Measurements from ENCODE around the gene DDR2. TPM values are rescaled to one million over a fixed set of nuclear protein-coding genes. Genes with fewer than 3 reads are reported as not detected.

The DDR2 gene
- total RNA-seq, 1 donor from 2014 or later: 6.5 TPM

Other genes starting within 250 kb of the DDR2 start
- 0.05 TPM in 1 of 2 replicates, not detected in the other for gene SH2D1B, start 220.3 kb upstream of the DDR2 start, total RNA-seq
- gene UHMK1, start 134.6 kb upstream of the DDR2 start, total RNA-seq: 68.8 and 71.1 TPM in 2 replicates
- 66.2 and 72.1 TPM in 2 replicates for gene UAP1, start 70.7 kb upstream of the DDR2 start, total RNA-seq
- gene HSD17B7, start 158.2 kb downstream of the DDR2 start, total RNA-seq: 18.7 and 30.2 TPM in 2 replicates
- gene CCDC190, start 228.7 kb downstream of the DDR2 start, total RNA-seq: 0.05 TPM in 1 of 2 replicates, not detected in the other

All from dermis blood vessel endothelial cell (primary cell).